ENCODE measurements around the gene IL1R1. TPM values are rescaled to one million over a fixed set of nuclear protein-coding genes. Genes with fewer than 3 reads are reported as not detected.

IL1R1 gene
- total RNA-seq, 1 experiment from 2014 or later = 12.4 TPM

GRCh38 chr2:102110596-102111334 lies 31.8 kb upstream of the IL1R1 start:
- DNase-seq (ENCODE audit: low read depth) = no peak

GRCh38 chr2:102111823-102112222 lies 30.7 kb upstream of the IL1R1 start:
- peak; percentile 60 for DNase-seq (ENCODE audit: low read depth)

GRCh38 chr2:102112271-102112670 lies 30.3 kb upstream of the IL1R1 start:
- peak; percentile 41 for DNase-seq (ENCODE audit: low read depth)

GRCh38 chr2:102112692-102113665 lies 29.6 kb upstream of the IL1R1 start:
- peak; percentile 88 for DNase-seq (ENCODE audit: low read depth)

GRCh38 chr2:102114290-102114721 lies 28.2 kb upstream of the IL1R1 start:
- DNase-seq (ENCODE audit: low read depth) = peak; percentile 98

GRCh38 chr2:102114851-102115497 lies 27.6 kb upstream of the IL1R1 start:
- DNase-seq (ENCODE audit: low read depth) = peak; percentile 89

- no peak for DNase-seq (ENCODE audit: low read depth)
These were observed 25.7 kb upstream of the IL1R1 start for GRCh38 chr2:102116630-102117471.

- no peak for DNase-seq (ENCODE audit: low read depth)
These were observed 25.1 kb upstream of the IL1R1 start for GRCh38 chr2:102117472-102117858.

- DNase-seq (ENCODE audit: low read depth) = no peak
These were observed 23.3 kb upstream of the IL1R1 start for GRCh38 chr2:102119255-102119654.

- DNase-seq (ENCODE audit: low read depth) = no peak
These were observed 22.3 kb upstream of the IL1R1 start for GRCh38 chr2:102120261-102120660.

GRCh38 chr2:102120701-102121159 lies 21.8 kb upstream of the IL1R1 start:
- DNase-seq (ENCODE audit: low read depth) = no peak

GRCh38 chr2:102122115-102122514 lies 20.4 kb upstream of the IL1R1 start:
- DNase-seq (ENCODE audit: low read depth) = peak; percentile 92

GRCh38 chr2:102122909-102123308 lies 19.6 kb upstream of the IL1R1 start:
- DNase-seq (ENCODE audit: low read depth) = no peak

- DNase-seq (ENCODE audit: low read depth) = peak; percentile 69
These were observed 18.1 kb upstream of the IL1R1 start for GRCh38 chr2:102124421-102124820.

GRCh38 chr2:102126169-102126568 lies 16.4 kb upstream of the IL1R1 start:
- DNase-seq (ENCODE audit: low read depth) = peak; percentile 30

GRCh38 chr2:102126660-102127059 lies 15.9 kb upstream of the IL1R1 start:
- DNase-seq (ENCODE audit: low read depth) = peak; percentile 84

- DNase-seq (ENCODE audit: low read depth) = no peak
These were observed 13.5 kb upstream of the IL1R1 start for GRCh38 chr2:102129082-102129481.

GRCh38 chr2:102129951-102130646 lies 12.4 kb upstream of the IL1R1 start:
- no peak for DNase-seq (ENCODE audit: low read depth)

- DNase-seq (ENCODE audit: low read depth) = no peak
These were observed 11.9 kb upstream of the IL1R1 start for GRCh38 chr2:102130647-102130991.

GRCh38 chr2:102131564-102131963 lies 11.0 kb upstream of the IL1R1 start:
- no peak for DNase-seq (ENCODE audit: low read depth)

GRCh38 chr2:102137138-102137537 lies 5.4 kb upstream of the IL1R1 start:
- DNase-seq (ENCODE audit: low read depth) = no peak
